ENCODE data around the gene BAZ2A.
"Not testable (repeated sequence)": the region's sequence is repeated elsewhere in the genome, so short reads cannot be mapped to it uniquely, and the experiment has no call there.

Gene BAZ2A

GRCh38 chr12:56630180-56630632 lies at the start of gene BAZ2A:
BAZ2A (minus strand) TSS chr12:56630326; CDS start chr12:56617530, 12,796 bp downstream.
- DNase-seq = peak; percentile 89

GRCh38 chr12:56678852-56679251 lies 48.7 kb upstream of the BAZ2A start:
- DNase-seq = no peak

GRCh38 chr12:56677680-56678079 lies 47.6 kb upstream of the BAZ2A start:
- peak; percentile 37 for DNase-seq

GRCh38 chr12:56676851-56677580 lies 46.9 kb upstream of the BAZ2A start:
- DNase-seq = no peak

GRCh38 chr12:56671608-56672007 lies 41.5 kb upstream of the BAZ2A start:
- DNase-seq = no peak

GRCh38 chr12:56670836-56671235 lies 40.7 kb upstream of the BAZ2A start:
- DNase-seq = no peak

- DNase-seq = no peak
Observed at GRCh38 chr12:56668197-56668457, 38.0 kb upstream of the BAZ2A start.

GRCh38 chr12:56661979-56662638 lies 32.0 kb upstream of the BAZ2A start:
- no peak for DNase-seq

- no peak for DNase-seq
Observed at GRCh38 chr12:56661560-56661959, 31.4 kb upstream of the BAZ2A start.

- no peak for DNase-seq
Observed at GRCh38 chr12:56658921-56659320, 28.8 kb upstream of the BAZ2A start.

- no peak for DNase-seq
Observed at GRCh38 chr12:56657416-56658379, 27.6 kb upstream of the BAZ2A start.

GRCh38 chr12:56653781-56654180 lies 23.7 kb upstream of the BAZ2A start:
- DNase-seq = not testable (repeated sequence)

GRCh38 chr12:56648023-56648422 lies 17.9 kb upstream of the BAZ2A start:
- not testable (repeated sequence) for DNase-seq

- peak; percentile 91 for DNase-seq
Observed at GRCh38 chr12:56645717-56646446, 15.8 kb upstream of the BAZ2A start, which contains the start of gene ATP5F1B. ATP5F1B (minus strand) TSS chr12:56645984; CDS start chr12:56645963, 21 bp downstream.

- DNase-seq = no peak
Observed at GRCh38 chr12:56645201-56645716, 15.1 kb upstream of the BAZ2A start.

- no peak for DNase-seq
Observed at GRCh38 chr12:56644654-56645053, 14.5 kb upstream of the BAZ2A start.

- DNase-seq = no peak
Observed at GRCh38 chr12:56641219-56641618, 11.1 kb upstream of the BAZ2A start.

GRCh38 chr12:56637621-56638020 lies 7.5 kb upstream of the BAZ2A start:
- DNase-seq = no peak

- DNase-seq = peak; percentile 86
Observed at GRCh38 chr12:56636675-56637540, 6.8 kb upstream of the BAZ2A start.

GRCh38 chr12:56635806-56636674 lies 5.9 kb upstream of the BAZ2A start:
- DNase-seq = peak; percentile 86

Measured in activated naive CD4-positive, alpha-beta T cell treated with Interleukin-2 at 50 U/mL for 16 hours (primary cell).